ES-I3 (cell line): ENCODE measurements around the gene PIEZO2.
"Not testable (repeated sequence)": the region's sequence is repeated elsewhere in the genome, so short reads cannot be mapped to it uniquely, and the experiment has no call there.

Experiments
- H3K36me3 ChIP-seq: 2 replicates; pipeline ENCODE4 v1.6.1; 2013; ENCODE audit warnings: mild to moderate bottlenecking, low read length, control low read depth, moderate library complexity; ENCODE audit not compliant: insufficient read depth
- H3K4me1 ChIP-seq: 2 replicates; pipeline ENCODE4 v1.6.1; 2013; ENCODE audit warnings: mild to moderate bottlenecking, control low read depth, low read length; ENCODE audit not compliant: insufficient read depth
- H3K9ac ChIP-seq: 2 replicates; pipeline ENCODE4 v1.6.1; 2013; ENCODE audit warnings: low read depth, mild to moderate bottlenecking, low read length, moderate library complexity
- H3K9me3 ChIP-seq: 2 replicates; pipeline ENCODE4 v1.6.1; 2013; ENCODE audit warnings: mild to moderate bottlenecking, low read length, moderate library complexity; ENCODE audit not compliant: control insufficient read depth, insufficient read depth

PIEZO2 gene

GRCh38 chr18:10671441-10671840 lies 477.9 kb downstream of the PIEZO2 start:
- Histone ChIP-seq H3K36me3 (no peaks in the 10 kb centered on the region), H3K9ac (no peak overlapping the region), H3K9me3 (no peaks in the 10 kb centered on the region), H3K4me1 (no peaks in the 10 kb centered on the region)

GRCh38 chr18:10670856-10671255 lies 478.5 kb downstream of the PIEZO2 start:
- Histone ChIP-seq H3K4me1 (no peaks in the 10 kb centered on the region), H3K9ac (no peak overlapping the region), H3K36me3 (no peaks in the 10 kb centered on the region), H3K9me3 (no peaks in the 10 kb centered on the region)

GRCh38 chr18:10669441-10670100 lies 479.8 kb downstream of the PIEZO2 start:
- Histone ChIP-seq H3K9ac (no peak overlapping the region), H3K36me3 (no peaks in the 10 kb centered on the region), H3K4me1 (no peaks in the 10 kb centered on the region), H3K9me3 (no peaks in the 10 kb centered on the region)

- Histone ChIP-seq H3K9me3 (no peaks in the 10 kb centered on the region), H3K4me1 (peaks cover 13% of the 10 kb centered on the region), H3K36me3 (no peaks in the 10 kb centered on the region), H3K9ac (no peak overlapping the region)
Measured at GRCh38 chr18:10663750-10664149, 485.6 kb downstream of the PIEZO2 start.

GRCh38 chr18:10661317-10661716 lies 488.1 kb downstream of the PIEZO2 start:
- peaks cover 13% of the 10 kb centered on the region for H3K4me1 ChIP-seq
- no peaks in the 10 kb centered on the region for H3K36me3 ChIP-seq
- no peak overlapping the region for H3K9ac ChIP-seq
- H3K9me3 ChIP-seq, result no peaks in the 10 kb centered on the region

- H3K9ac ChIP-seq, result no peak overlapping the region
- no peaks in the 10 kb centered on the region for H3K36me3 ChIP-seq
- H3K9me3 ChIP-seq, result no peaks in the 10 kb centered on the region
- H3K4me1 ChIP-seq, result peaks cover 13% of the 10 kb centered on the region
Measured at GRCh38 chr18:10660179-10660884, 489.0 kb downstream of the PIEZO2 start.

- no peaks in the 10 kb centered on the region for H3K9me3 ChIP-seq
- H3K36me3 ChIP-seq, result no peaks in the 10 kb centered on the region
- H3K4me1 ChIP-seq, result peaks cover 13% of the 10 kb centered on the region
- H3K9ac ChIP-seq, result no peak overlapping the region
Measured at GRCh38 chr18:10659594-10659993, 489.8 kb downstream of the PIEZO2 start.

- Histone ChIP-seq H3K36me3 (no peaks in the 10 kb centered on the region), H3K9ac (no peak overlapping the region), H3K4me1 (peaks cover 13% of the 10 kb centered on the region), H3K9me3 (no peaks in the 10 kb centered on the region)
Measured at GRCh38 chr18:10659000-10659399, 490.4 kb downstream of the PIEZO2 start.

GRCh38 chr18:10644003-10644402 lies 505.4 kb downstream of the PIEZO2 start:
- not testable (repeated sequence) for H3K36me3 ChIP-seq, H3K9ac ChIP-seq, H3K4me1 ChIP-seq, H3K9me3 ChIP-seq

GRCh38 chr18:10642915-10643524 lies 506.3 kb downstream of the PIEZO2 start:
- not testable (repeated sequence) for H3K36me3 ChIP-seq, H3K9ac ChIP-seq, H3K4me1 ChIP-seq, H3K9me3 ChIP-seq

GRCh38 chr18:10638539-10638885 lies 510.9 kb downstream of the PIEZO2 start:
- H3K9me3 ChIP-seq, result not testable (repeated sequence)

GRCh38 chr18:10637858-10638538 lies 511.4 kb downstream of the PIEZO2 start:
- H3K9ac ChIP-seq, H3K4me1 ChIP-seq, H3K36me3 ChIP-seq, H3K9me3 ChIP-seq: not testable (repeated sequence)

More at GRCh38 chr18:10638539-10638885, 510.9 kb downstream of the PIEZO2 start:
- not testable (repeated sequence) for H3K36me3 ChIP-seq, H3K9ac ChIP-seq, H3K4me1 ChIP-seq

- H3K9ac ChIP-seq, H3K4me1 ChIP-seq, H3K9me3 ChIP-seq, H3K36me3 ChIP-seq: not testable (repeated sequence)
Measured at GRCh38 chr18:10629076-10629475, 520.3 kb downstream of the PIEZO2 start.

- H3K36me3 ChIP-seq, H3K4me1 ChIP-seq, H3K9ac ChIP-seq, H3K9me3 ChIP-seq: not testable (repeated sequence)
Measured at GRCh38 chr18:10626606-10627213, 522.7 kb downstream of the PIEZO2 start.
